RWPE2 (cell line): ENCODE measurements around the gene TRIP6.

Source experiments
- ATAC-seq: fragments of 200-7000 bp; cut with Tn5 transposase; 3 replicates; pipeline ENCODE4 v1.9.1; 2021; ENCODE audit warnings: low read depth
- DNase-seq: peaks from one replicate; pipeline ENCODE4 v3.0.0-alpha.2; 2020; ENCODE audit warnings: low spot score
- H3K27ac ChIP-seq: fragments of 450-650 bp; 2 replicates; pipeline ENCODE4 v1.5.1; 2017; ENCODE audit warnings: mild to moderate bottlenecking; ENCODE audit not compliant: poor library complexity, severe bottlenecking
- H3K27me3 ChIP-seq: fragments of 250-450 bp; sonication (Bioruptor Pico); 2 replicates; pipeline ENCODE4 v1.5.1; 2021; ENCODE audit warnings: mild to moderate bottlenecking, moderate library complexity; ENCODE audit not compliant: insufficient read depth, poor library complexity, severe bottlenecking
- H3K36me3 ChIP-seq: fragments of 250-450 bp; sonication (Bioruptor Pico); 2 replicates; pipeline ENCODE4 v1.5.1; 2020; ENCODE audit warnings: low read depth, mild to moderate bottlenecking, moderate library complexity
- H3K4me1 ChIP-seq: fragments of 250-450 bp; sonication (Bioruptor Pico); 2 replicates; pipeline ENCODE4 v1.5.1; 2021; ENCODE audit warnings: mild to moderate bottlenecking, moderate library complexity; ENCODE audit not compliant: insufficient read depth, poor library complexity, severe bottlenecking
- H3K4me3 ChIP-seq: fragments of 250-450 bp; sonication (Bioruptor Pico); 2 replicates; pipeline ENCODE4 v1.5.1; 2021; ENCODE audit warnings: mild to moderate bottlenecking, moderate library complexity; ENCODE audit not compliant: severe bottlenecking
- H3K9me3 ChIP-seq: fragments of 250-450 bp; sonication (Bioruptor Pico); 2 replicates; pipeline ENCODE4 v1.5.1; 2021; ENCODE audit warnings: mild to moderate bottlenecking, moderate library complexity; ENCODE audit not compliant: severe bottlenecking
- TF ChIP-seq, protein P1 (sequence below): fragments of 450-650 bp; IDR thresholded peaks from one replicate; pipeline ENCODE4 v1.5.1; 2017; ENCODE audit warnings: mild to moderate bottlenecking, moderate library complexity; ENCODE audit not compliant: poor library complexity, severe bottlenecking

The TRIP6 gene

DNA sequence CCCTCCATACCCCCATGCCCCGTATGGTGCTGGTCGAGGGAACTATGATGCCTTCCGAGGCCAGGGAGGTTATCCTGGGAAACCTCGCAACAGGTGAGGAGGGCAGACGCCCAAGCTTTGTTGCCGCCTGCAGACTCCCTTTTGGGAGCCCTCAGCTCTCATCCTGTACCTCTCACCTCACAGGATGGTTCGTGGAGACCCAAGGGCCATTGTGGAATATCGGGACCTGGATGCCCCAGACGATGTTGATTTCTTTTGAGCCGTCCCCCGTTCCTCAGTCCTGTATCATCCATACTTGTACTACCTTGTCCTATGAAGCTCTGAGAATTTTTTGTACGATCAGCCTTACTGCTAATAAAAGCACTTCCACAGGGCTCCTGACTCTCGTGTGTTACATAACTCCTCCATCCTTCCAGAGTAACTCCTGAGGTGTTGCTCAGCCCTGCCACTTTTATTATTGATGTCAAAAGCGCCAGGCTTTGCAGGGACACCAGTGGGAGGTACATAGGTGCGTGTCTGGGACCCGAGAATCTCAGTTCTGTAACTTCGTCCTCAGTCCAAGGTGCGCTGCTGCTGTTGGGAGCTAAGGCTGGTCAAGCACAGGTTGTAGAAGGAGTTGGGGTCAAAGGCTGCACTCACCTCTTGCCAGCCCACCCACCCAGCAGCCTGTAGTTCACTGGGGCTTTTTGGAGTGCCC, 21.3 kb downstream of the TRIP6 start:
- H3K36me3 ChIP-seq: peaks cover 53% of the 10 kb centered on the region
- TF ChIP-seq, protein P1, sequence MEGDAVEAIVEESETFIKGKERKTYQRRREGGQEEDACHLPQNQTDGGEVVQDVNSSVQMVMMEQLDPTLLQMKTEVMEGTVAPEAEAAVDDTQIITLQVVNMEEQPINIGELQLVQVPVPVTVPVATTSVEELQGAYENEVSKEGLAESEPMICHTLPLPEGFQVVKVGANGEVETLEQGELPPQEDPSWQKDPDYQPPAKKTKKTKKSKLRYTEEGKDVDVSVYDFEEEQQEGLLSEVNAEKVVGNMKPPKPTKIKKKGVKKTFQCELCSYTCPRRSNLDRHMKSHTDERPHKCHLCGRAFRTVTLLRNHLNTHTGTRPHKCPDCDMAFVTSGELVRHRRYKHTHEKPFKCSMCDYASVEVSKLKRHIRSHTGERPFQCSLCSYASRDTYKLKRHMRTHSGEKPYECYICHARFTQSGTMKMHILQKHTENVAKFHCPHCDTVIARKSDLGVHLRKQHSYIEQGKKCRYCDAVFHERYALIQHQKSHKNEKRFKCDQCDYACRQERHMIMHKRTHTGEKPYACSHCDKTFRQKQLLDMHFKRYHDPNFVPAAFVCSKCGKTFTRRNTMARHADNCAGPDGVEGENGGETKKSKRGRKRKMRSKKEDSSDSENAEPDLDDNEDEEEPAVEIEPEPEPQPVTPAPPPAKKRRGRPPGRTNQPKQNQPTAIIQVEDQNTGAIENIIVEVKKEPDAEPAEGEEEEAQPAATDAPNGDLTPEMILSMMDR: no peak

DNA sequence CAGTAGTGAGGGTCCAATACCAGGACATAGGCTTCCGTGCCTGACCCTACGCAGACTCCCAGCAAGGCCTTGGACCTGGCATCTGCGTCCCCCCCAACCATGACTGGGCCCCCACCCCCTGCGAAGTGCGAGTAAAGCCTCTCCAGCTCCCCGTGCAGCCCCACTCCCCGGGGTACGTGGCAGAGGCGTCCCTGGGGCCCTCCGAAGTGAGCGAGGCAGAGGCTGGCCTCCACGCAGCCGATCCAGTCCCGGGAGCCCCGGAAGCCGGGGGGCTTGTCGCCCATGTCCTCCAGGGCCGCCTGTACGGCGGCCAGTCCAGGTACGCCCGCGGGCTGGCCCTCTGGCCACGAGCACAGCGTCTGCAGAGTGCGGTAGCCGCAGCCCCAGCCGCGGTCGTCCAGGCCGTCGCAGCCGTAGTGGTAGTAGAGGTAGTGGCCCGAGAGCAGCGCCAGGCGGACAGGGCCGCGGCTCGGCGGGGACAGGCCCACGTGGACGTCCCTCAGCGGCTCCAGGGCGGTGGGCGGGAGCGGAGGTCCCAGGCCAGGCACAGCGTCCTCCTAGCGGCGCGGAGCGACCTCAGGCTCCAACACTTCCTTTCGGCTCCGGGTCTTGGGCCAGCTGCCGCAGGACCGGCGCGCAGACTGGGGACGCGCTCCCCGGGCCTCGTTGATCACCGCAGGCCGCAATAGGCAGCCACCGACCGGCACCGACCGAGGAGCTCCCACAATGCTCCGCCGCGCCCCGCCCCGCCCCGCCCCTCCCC, 22.0 kb downstream of the TRIP6 start, which contains the start of gene UFSP1:
TSS of gene UFSP1 (minus strand) at position 728 of the 763 bp plus-strand sequence. CDS start at position 284, 444 bp downstream.
- TF ChIP-seq, protein P1: no peak
- no peak for DNase-seq
- no peaks in the 10 kb centered on the region for H3K27me3 ChIP-seq
- peak within 1 kb of the TSS; percentile 43 for H3K4me3 ChIP-seq
- H3K27ac ChIP-seq: peak within 1 kb of the TSS; percentile 86
- peak; percentile 48 for ATAC-seq
- no peaks in the 10 kb centered on the region for H3K9me3 ChIP-seq
- peaks cover 46% of the 10 kb centered on the region for H3K36me3 ChIP-seq
- H3K4me1 ChIP-seq: peaks cover 18% of the 10 kb centered on the region

More for the DNA sequence above, 21.3 kb downstream of the TRIP6 start:
- Histone ChIP-seq H3K4me1 (peaks cover 18% of the 10 kb centered on the region), H3K27ac (peak overlapping the region; percentile 86), H3K4me3 (peak overlapping the region; percentile 43), H3K9me3 (no peaks in the 10 kb centered on the region), H3K27me3 (no peaks in the 10 kb centered on the region)
- no peak for ATAC-seq
- no peak for DNase-seq

DNA sequence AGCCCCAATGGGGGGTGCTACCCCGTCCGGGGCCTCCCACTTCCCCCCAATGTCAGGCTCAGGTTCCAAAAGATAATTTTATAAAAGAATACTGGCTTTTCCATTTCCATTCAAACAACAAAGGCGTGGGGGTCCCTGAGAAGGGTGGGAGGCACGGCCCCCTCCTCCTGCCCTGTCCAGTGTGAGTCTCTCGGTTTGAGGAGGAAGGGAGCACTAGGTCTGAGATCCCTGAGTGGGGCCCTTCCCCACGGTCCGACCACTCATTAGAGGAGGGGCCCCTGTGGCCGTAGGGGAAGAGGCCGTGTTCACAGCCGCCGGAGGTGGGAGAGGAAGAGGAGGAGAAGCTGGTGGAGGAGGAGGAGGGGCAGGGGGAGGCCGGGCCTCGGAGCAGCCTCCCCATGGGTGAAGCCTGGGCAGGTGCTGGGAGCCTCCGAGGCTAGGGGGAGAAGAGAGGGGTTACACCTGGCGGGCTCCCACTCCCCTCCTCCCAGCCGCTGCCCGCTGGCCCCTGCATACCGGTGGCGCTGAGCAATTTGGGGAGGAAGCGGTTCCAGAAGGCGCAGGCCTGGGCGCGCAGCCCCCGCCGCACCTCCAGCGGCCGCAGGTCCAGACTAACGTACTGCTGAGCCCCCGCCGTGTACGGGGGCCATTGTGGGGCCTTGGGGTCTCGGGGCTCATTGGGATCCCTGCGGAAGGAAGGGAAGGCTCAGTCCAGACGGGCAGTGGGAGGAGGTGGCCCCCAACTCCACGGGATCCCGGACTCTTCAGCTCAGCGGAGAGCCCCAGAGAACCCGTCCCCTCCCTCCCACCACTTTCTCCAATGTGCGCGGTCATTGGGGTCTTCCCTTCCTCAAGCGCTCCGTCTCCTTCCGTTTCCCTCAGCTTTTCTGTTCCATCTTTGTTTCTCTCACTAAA, 23.7 kb downstream of the TRIP6 start:
- no peak for DNase-seq
- Histone ChIP-seq H3K4me3 (peak overlapping the region; percentile 43), H3K36me3 (peaks cover 29% of the 10 kb centered on the region), H3K9me3 (no peaks in the 10 kb centered on the region), H3K27ac (peak overlapping the region; percentile 86), H3K27me3 (peaks cover 12% of the 10 kb centered on the region), H3K4me1 (peaks cover 18% of the 10 kb centered on the region)
- TF ChIP-seq, protein P1: no peak
- ATAC-seq: no peak

DNA sequence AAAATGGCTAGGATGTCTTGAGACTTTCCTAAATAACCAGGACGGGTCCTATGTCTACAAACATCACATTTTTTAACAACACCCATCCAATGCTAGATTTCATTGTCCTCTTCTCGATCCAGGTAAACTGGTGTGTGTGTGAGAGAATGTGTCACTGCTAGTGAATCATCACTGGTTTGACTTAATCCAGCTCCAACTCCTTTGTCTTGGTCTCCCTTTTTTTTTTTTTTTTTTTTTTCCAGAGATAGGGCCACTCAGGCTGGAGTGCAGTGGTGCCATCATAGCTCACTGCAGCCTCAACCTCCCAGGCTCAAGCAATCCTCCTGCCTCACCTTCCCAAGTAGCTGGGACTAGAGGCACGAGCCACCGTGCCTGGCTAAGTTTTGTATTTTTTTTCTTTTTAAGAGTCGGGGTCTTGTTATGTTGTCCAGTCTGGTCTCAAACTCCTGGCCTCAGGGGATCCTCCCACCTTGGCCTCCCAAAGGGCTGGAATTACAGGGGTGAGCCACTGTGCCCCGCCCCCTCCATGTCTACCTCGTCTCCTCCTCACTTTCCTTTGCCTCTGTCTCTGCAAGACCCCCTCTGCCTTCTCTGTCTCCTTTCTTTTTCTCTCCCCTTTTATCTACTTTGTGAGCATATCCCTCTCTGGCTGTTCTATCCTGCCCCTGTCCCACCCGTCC, 24.5 kb downstream of the TRIP6 start:
- DNase-seq: no peak
- ATAC-seq: no peak
- peak overlapping the region; percentile 86 for H3K27ac ChIP-seq
- TF ChIP-seq, protein P1: no peak
- peaks cover 18% of the 10 kb centered on the region for H3K4me1 ChIP-seq
- H3K4me3 ChIP-seq: no peak overlapping the region
- no peaks in the 10 kb centered on the region for H3K9me3 ChIP-seq
- H3K36me3 ChIP-seq: peaks cover 21% of the 10 kb centered on the region
- H3K27me3 ChIP-seq: peaks cover 20% of the 10 kb centered on the region
